ENCODE data around the gene PKM. TPM values are rescaled to one million over a fixed set of nuclear protein-coding genes. Genes with fewer than 3 reads are reported as not detected.
A peak's percentile ranks its signal among the peaks of the same experiment; 100 is the strongest.

PKM gene
- total RNA-seq, 6 donors from 2014 or later, result 278 to 569 (median 393) TPM

DNA sequence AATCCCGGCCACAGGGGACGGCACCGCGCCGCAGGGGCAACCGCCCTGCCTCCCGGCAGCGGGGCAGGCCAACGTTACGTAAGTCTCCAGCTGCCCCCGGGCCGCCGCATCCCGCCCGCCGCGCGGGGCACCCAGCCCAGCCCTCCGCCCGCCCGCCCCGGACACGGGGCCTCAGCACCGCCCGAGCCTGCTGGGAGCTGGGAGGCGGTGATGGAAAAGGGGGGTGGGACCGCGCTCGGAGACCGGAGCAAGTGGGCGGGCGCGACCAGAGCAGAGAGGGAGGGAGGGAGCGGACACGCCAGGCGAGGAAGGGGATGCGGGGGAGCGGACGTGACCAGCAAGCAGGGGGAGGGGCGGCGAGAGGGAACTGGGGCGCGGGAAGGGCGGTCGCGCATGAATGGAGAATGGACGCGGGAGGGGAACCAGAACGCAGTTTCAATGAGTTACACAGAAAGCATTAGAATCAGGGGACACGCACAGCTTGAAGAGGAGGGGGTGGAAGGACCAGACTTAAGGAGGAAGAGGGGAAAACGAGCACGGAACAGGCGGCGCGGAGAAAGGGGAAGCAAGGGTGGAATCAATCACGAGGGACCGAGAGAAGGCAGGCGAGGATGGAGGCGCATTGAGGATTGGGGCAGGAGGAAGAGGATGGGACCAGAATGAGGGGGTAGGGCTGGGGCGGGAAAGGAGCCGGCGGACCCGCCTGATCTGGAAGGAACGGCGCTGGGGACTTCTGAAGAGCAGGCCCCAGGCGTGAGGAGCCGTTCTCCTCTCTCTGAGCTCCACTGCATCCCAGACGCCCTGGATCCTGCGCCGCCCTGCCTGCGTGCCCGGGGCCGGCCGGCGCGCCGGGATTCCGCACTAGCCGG, 559 bp downstream of the PKM start:
- Histone ChIP-seq H3K36me3 (no peaks in the 10 kb centered on the region), H3K4me1 (peaks cover 42 to 54% (median 48%) of the 10 kb centered on the region in 4 donors), H3K27me3 (no peaks in the 10 kb centered on the region), H3K4me3 (peak overlapping the region; percentile 83 to 100 (median 93)), H3K27ac (peak overlapping the region; percentile 94 to 99 (median 96)), H3K9me3 (no peaks in the 10 kb centered on the region)
- TF ChIP-seq EP300 (IDR thresholded peaks at IDR 0.05), result no peak
- peak; percentile 90 to 91 for TF ChIP-seq POLR2AphosphoS5 (IDR thresholded peaks at IDR 0.05)
- TF ChIP-seq, protein P1, sequence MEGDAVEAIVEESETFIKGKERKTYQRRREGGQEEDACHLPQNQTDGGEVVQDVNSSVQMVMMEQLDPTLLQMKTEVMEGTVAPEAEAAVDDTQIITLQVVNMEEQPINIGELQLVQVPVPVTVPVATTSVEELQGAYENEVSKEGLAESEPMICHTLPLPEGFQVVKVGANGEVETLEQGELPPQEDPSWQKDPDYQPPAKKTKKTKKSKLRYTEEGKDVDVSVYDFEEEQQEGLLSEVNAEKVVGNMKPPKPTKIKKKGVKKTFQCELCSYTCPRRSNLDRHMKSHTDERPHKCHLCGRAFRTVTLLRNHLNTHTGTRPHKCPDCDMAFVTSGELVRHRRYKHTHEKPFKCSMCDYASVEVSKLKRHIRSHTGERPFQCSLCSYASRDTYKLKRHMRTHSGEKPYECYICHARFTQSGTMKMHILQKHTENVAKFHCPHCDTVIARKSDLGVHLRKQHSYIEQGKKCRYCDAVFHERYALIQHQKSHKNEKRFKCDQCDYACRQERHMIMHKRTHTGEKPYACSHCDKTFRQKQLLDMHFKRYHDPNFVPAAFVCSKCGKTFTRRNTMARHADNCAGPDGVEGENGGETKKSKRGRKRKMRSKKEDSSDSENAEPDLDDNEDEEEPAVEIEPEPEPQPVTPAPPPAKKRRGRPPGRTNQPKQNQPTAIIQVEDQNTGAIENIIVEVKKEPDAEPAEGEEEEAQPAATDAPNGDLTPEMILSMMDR (IDR thresholded peaks at IDR 0.05), result peak in 3 of 6 experiments; percentile 1 to 41 (median 23)
- peak in 2 of 4 donors; percentile 73 to 74 for TF ChIP-seq POLR2A (IDR thresholded peaks at IDR 0.05)
- peak; percentile 95 to 97 for DNase-seq
- WGBS, 2 donors, result 2% methylated on average over 41 to 42 of the region's 79 CpGs
- ATAC-seq (ENCODE audit: low FRiP score in 2 of 2), result peak; percentile 81 to 84

DNA sequence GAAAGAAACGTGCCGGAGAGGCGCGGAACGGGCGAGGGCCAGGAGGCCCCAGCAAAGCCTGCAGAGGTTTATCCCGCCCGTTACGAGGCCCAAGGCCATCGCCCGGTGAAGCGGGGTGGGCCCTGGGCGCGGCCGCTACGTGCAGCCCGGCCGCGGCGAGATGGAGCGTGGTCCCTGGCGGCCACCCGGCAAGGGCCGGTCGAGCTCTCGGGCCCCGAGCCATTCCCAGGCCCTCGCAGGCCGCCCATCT, 1.1 kb downstream of the PKM start:
- WGBS, 2 donors, result 0 to 2% methylated on average over 8 to 19 of the region's 29 CpGs
- Histone ChIP-seq H3K27me3 (no peaks in the 10 kb centered on the region), H3K27ac (peak overlapping the region; percentile 94 to 99 (median 96)), H3K4me1 (peaks cover 42 to 55% (median 50%) of the 10 kb centered on the region in 4 donors), H3K36me3 (no peaks in the 10 kb centered on the region), H3K4me3 (peak overlapping the region; percentile 83 to 100 (median 93)), H3K9me3 (no peaks in the 10 kb centered on the region)
- TF ChIP-seq EP300 (IDR thresholded peaks at IDR 0.05), result no peak
- TF ChIP-seq, protein P1 (IDR thresholded peaks at IDR 0.05), result no peak
- TF ChIP-seq POLR2AphosphoS5 (IDR thresholded peaks at IDR 0.05), result no peak
- TF ChIP-seq POLR2A (IDR thresholded peaks at IDR 0.05), result no peak
- ATAC-seq (ENCODE audit: low FRiP score in 2 of 2) (no peak), DNase-seq (no peak)

DNA sequence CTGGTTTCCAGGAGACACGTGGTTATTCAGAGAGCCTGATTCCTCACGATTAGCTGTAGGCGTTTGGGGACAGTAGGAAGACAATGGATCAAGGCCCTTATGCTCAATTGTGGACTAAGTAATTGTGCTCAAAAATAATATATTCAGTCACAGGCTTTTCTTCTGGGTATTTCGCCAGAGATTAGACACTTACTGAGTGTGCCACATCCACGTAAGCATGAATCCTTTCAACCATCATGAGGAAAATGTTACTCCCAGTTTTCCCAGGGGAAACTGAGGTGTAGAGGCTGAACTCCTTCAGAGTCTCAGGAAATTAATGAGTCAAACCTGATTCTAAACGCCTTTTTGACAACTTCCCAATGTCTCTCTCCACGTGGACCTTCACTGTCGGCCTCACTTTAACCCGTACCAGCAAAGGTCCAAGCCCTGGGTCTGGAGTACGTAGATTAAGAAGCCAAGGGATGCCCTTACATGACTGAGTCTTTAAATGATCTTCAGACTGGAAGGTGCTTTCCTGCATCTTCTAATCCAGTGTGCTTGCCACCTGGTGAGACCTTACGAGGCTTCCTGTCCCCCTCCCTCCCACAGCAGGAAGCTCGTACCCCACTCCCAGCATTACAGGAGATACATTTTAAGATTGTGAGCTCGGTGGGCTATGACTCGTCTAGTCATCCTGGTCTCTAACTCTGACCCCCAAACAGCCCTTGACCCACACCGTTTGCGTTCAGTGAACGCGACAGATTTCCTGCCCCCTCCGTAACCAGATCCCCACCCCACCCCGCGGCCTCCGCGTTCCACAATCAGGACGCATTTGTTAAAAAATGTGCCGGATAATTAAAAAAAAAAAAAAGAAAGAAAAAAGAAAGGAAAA, 1.7 kb downstream of the PKM start:
- WGBS, 2 donors, result 14 to 15% methylated on average over 25 of the region's 25 CpGs
- Histone ChIP-seq H3K36me3 (no peaks in the 10 kb centered on the region), H3K4me3 (peak overlapping the region; percentile 83 to 100 (median 93)), H3K27me3 (no peaks in the 10 kb centered on the region), H3K4me1 (peaks cover 42 to 57% (median 50%) of the 10 kb centered on the region in 4 donors), H3K27ac (peak overlapping the region; percentile 94 to 99 (median 96)), H3K9me3 (no peaks in the 10 kb centered on the region)
- DNase-seq, result no peak
- ATAC-seq (ENCODE audit: low FRiP score in 2 of 2), result no peak
- no peak for TF ChIP-seq POLR2AphosphoS5 (IDR thresholded peaks at IDR 0.05)
- TF ChIP-seq EP300 (IDR thresholded peaks at IDR 0.05), result no peak
- TF ChIP-seq, protein P1 (IDR thresholded peaks at IDR 0.05), result no peak
- no peak for TF ChIP-seq POLR2A (IDR thresholded peaks at IDR 0.05)

DNA sequence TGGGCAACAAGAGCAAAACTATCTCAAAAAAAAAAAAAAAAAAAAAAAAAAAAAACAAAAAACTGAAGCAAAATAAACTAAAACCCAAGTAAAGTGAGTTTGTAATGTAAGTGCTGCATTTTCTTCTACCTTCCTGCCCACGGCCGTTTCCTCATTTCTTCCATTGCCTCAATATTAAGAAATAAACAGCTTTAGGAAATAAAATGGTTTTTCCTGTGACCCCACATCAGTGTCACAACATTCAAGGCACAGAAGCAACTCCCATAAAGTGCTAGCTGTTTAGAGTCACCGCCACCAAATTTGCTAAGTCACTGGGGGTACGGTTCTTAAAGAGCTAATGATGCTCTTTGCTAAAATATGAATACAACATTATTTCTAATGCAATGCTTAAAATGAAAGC, 3.3 kb downstream of the PKM start:
- peak overlapping the region in 2 of 4 donors; percentile 83 to 89 for H3K4me3 ChIP-seq
- peak in 1 of 4 donors; percentile 15 for TF ChIP-seq EP300 (IDR thresholded peaks at IDR 0.05)
- TF ChIP-seq, protein P1 (IDR thresholded peaks at IDR 0.05), result no peak
- DNase-seq, result peak in 1 of 2 donors; percentile 23
- H3K27me3 ChIP-seq, result no peaks in the 10 kb centered on the region
- peak overlapping the region; percentile 94 to 99 (median 96) for H3K27ac ChIP-seq
- peaks cover 0 to 4% (median 0%) of the 10 kb centered on the region in 4 donors for H3K36me3 ChIP-seq
- H3K4me1 ChIP-seq, result peaks cover 42 to 66% (median 52%) of the 10 kb centered on the region in 4 donors
- no peak for ATAC-seq (ENCODE audit: low FRiP score in 2 of 2)
- H3K9me3 ChIP-seq, result no peaks in the 10 kb centered on the region
- 65 to 67% methylated on average over 4 of the region's 4 CpGs for WGBS, 2 donors

Data from upper lobe of left lung (tissue), 6 donors.